HG02588 (cell line): Measurements from ENCODE around the gene GPRC5C.

ENCODE experiments used
- ATAC-seq: cut with Tn5 transposase; IDR thresholded peaks from one replicate; pipeline ENCODE4 v1.9.1; 2021; ENCODE audit warnings: mild to moderate bottlenecking, moderate library complexity; ENCODE audit not compliant: unreplicated experiment

GPRC5C gene

GRCh38 chr17:74431568-74432423 lies at the start of gene GPRC5C:
TSS of gene GPRC5C (plus strand) at chr17:74432088. CDS start at chr17:74439777, 7,689 bp downstream.
- no peak for ATAC-seq

- ATAC-seq = no peak
Measured at GRCh38 chr17:74383141-74383540, 48.7 kb upstream of the GPRC5C start.

- ATAC-seq = no peak
Measured at GRCh38 chr17:74385201-74385600, 46.7 kb upstream of the GPRC5C start.

- ATAC-seq = no peak
Measured at GRCh38 chr17:74386386-74386785, 45.5 kb upstream of the GPRC5C start.

- ATAC-seq = no peak
Measured at GRCh38 chr17:74387365-74388218, 44.3 kb upstream of the GPRC5C start.

GRCh38 chr17:74389084-74389753 lies 42.7 kb upstream of the GPRC5C start:
- ATAC-seq = no peak

- ATAC-seq = no peak
Measured at GRCh38 chr17:74389937-74390679, 41.8 kb upstream of the GPRC5C start.

GRCh38 chr17:74390680-74391653 lies 40.9 kb upstream of the GPRC5C start:
- no peak for ATAC-seq

- no peak for ATAC-seq
Measured at GRCh38 chr17:74391771-74392170, 40.1 kb upstream of the GPRC5C start.

GRCh38 chr17:74392848-74393247 lies 39.0 kb upstream of the GPRC5C start:
- ATAC-seq = no peak

GRCh38 chr17:74393346-74393942 lies 38.4 kb upstream of the GPRC5C start:
- ATAC-seq = no peak

- no peak for ATAC-seq
Measured at GRCh38 chr17:74394275-74394950, 37.5 kb upstream of the GPRC5C start.

- ATAC-seq = no peak
Measured at GRCh38 chr17:74394977-74395376, 36.9 kb upstream of the GPRC5C start.

- no peak for ATAC-seq
Measured at GRCh38 chr17:74396567-74396966, 35.3 kb upstream of the GPRC5C start.

GRCh38 chr17:74402048-74402447 lies 29.8 kb upstream of the GPRC5C start:
- no peak for ATAC-seq

GRCh38 chr17:74403512-74404137 lies 28.3 kb upstream of the GPRC5C start:
- ATAC-seq = no peak

- ATAC-seq = no peak
Measured at GRCh38 chr17:74404218-74404617, 27.7 kb upstream of the GPRC5C start.

GRCh38 chr17:74404789-74405188 lies 27.1 kb upstream of the GPRC5C start:
- ATAC-seq = no peak
